Measurements from ENCODE around the gene PPP2R2C.

Gene PPP2R2C

GRCh38 chr4:6359536-6360308 lies 112.7 kb downstream of the PPP2R2C start:
- no peak for DNase-seq

GRCh38 chr4:6357476-6357875 lies 114.9 kb downstream of the PPP2R2C start:
- no peak for DNase-seq

- no peak for DNase-seq
Observed at GRCh38 chr4:6356076-6356560, 116.3 kb downstream of the PPP2R2C start.

GRCh38 chr4:6355052-6355451 lies 117.4 kb downstream of the PPP2R2C start:
- no peak for DNase-seq

GRCh38 chr4:6354626-6355025 lies 117.8 kb downstream of the PPP2R2C start:
- DNase-seq = no peak

GRCh38 chr4:6354119-6354518 lies 118.3 kb downstream of the PPP2R2C start:
- DNase-seq = no peak

- DNase-seq = no peak
Observed at GRCh38 chr4:6352031-6352692, 120.3 kb downstream of the PPP2R2C start.

GRCh38 chr4:6351246-6352000 lies 121.0 kb downstream of the PPP2R2C start:
- no peak for DNase-seq

- no peak for DNase-seq
Observed at GRCh38 chr4:6350646-6351045, 121.8 kb downstream of the PPP2R2C start.

GRCh38 chr4:6349896-6350603 lies 122.4 kb downstream of the PPP2R2C start:
- DNase-seq = no peak

GRCh38 chr4:6348408-6348807 lies 124.0 kb downstream of the PPP2R2C start:
- DNase-seq = no peak

GRCh38 chr4:6347511-6348045 lies 124.8 kb downstream of the PPP2R2C start:
- no peak for DNase-seq

- DNase-seq = no peak
Observed at GRCh38 chr4:6346373-6347110, 125.9 kb downstream of the PPP2R2C start.

GRCh38 chr4:6345866-6346265 lies 126.5 kb downstream of the PPP2R2C start:
- DNase-seq = no peak

- no peak for DNase-seq
Observed at GRCh38 chr4:6345096-6345830, 127.2 kb downstream of the PPP2R2C start.

- peak; percentile 80 for DNase-seq
Observed at GRCh38 chr4:6343939-6344408, 128.4 kb downstream of the PPP2R2C start.

GRCh38 chr4:6342530-6343293 lies 129.7 kb downstream of the PPP2R2C start:
- no peak for DNase-seq

- DNase-seq = no peak
Observed at GRCh38 chr4:6341696-6342095, 130.7 kb downstream of the PPP2R2C start.

GRCh38 chr4:6340446-6341015 lies 131.9 kb downstream of the PPP2R2C start:
- no peak for DNase-seq

Data from NCI-H226 (cell line).